ENCODE results near the gene CLEC18C. TPM values are rescaled to one million over a fixed set of nuclear protein-coding genes. Genes with fewer than 3 reads are reported as not detected.
"Not testable (repeated sequence)": the region's sequence is repeated elsewhere in the genome, so short reads cannot be mapped to it uniquely, and the experiment has no call there.

The CLEC18C gene
- total RNA-seq, 1 experiment from 2014 or later: not detected

- not testable (repeated sequence) for H3K4me3 ChIP-seq; H3K36me3 ChIP-seq; H3K9me3 ChIP-seq (replicated peaks); H3K27ac ChIP-seq; H3K27me3 ChIP-seq (replicated peaks)
- peak in 1 of 2 experiments; percentile 8 for DNase-seq (ENCODE audit: low read depth in 1 of 2, low spot score in 2 of 2)
- peaks cover 12% of the 10 kb centered on the region for H3K4me1 ChIP-seq (replicated peaks)
Observed at GRCh38 chr16:70166688-70167087, 6.9 kb upstream of the CLEC18C start.

- not testable (repeated sequence) for H3K9me3 ChIP-seq (replicated peaks); H3K4me3 ChIP-seq; H3K27me3 ChIP-seq (replicated peaks); H3K4me1 ChIP-seq (replicated peaks); H3K36me3 ChIP-seq; H3K27ac ChIP-seq; DNase-seq (ENCODE audit: low read depth in 1 of 2, low spot score in 2 of 2)
Observed at GRCh38 chr16:70173916-70174315, 329 bp downstream of the CLEC18C start.

- not testable (repeated sequence) for H3K4me1 ChIP-seq (replicated peaks); DNase-seq (ENCODE audit: low read depth in 1 of 2, low spot score in 2 of 2); H3K4me3 ChIP-seq; H3K9me3 ChIP-seq (replicated peaks); H3K27ac ChIP-seq; H3K27me3 ChIP-seq (replicated peaks); H3K36me3 ChIP-seq
Observed at GRCh38 chr16:70174387-70174932, 873 bp downstream of the CLEC18C start.

GRCh38 chr16:70187858-70188607, 14.4 kb downstream of the CLEC18C start:
- DNase-seq (ENCODE audit: low read depth in 1 of 2, low spot score in 2 of 2); H3K9me3 ChIP-seq (replicated peaks); H3K27me3 ChIP-seq (replicated peaks); H3K36me3 ChIP-seq; H3K4me1 ChIP-seq (replicated peaks); H3K27ac ChIP-seq; H3K4me3 ChIP-seq: not testable (repeated sequence)

GRCh38 chr16:70188608-70188915, 15.0 kb downstream of the CLEC18C start:
- DNase-seq (ENCODE audit: low read depth in 1 of 2, low spot score in 2 of 2); H3K36me3 ChIP-seq; H3K9me3 ChIP-seq (replicated peaks); H3K4me3 ChIP-seq; H3K27ac ChIP-seq; H3K27me3 ChIP-seq (replicated peaks); H3K4me1 ChIP-seq (replicated peaks): not testable (repeated sequence)

GRCh38 chr16:70190574-70190973, 17.0 kb downstream of the CLEC18C start:
- H3K27me3 ChIP-seq (replicated peaks); H3K9me3 ChIP-seq (replicated peaks); DNase-seq (ENCODE audit: low read depth in 1 of 2, low spot score in 2 of 2); H3K4me3 ChIP-seq; H3K36me3 ChIP-seq; H3K4me1 ChIP-seq (replicated peaks); H3K27ac ChIP-seq: not testable (repeated sequence)

GRCh38 chr16:70196683-70197300, 23.2 kb downstream of the CLEC18C start:
- H3K4me1 ChIP-seq (replicated peaks); H3K27ac ChIP-seq; DNase-seq (ENCODE audit: low read depth in 1 of 2, low spot score in 2 of 2); H3K27me3 ChIP-seq (replicated peaks); H3K9me3 ChIP-seq (replicated peaks); H3K4me3 ChIP-seq; H3K36me3 ChIP-seq: not testable (repeated sequence)

- not testable (repeated sequence) for H3K9me3 ChIP-seq (replicated peaks); H3K27ac ChIP-seq; H3K4me3 ChIP-seq
Observed at GRCh38 chr16:70197611-70198010, 24.0 kb downstream of the CLEC18C start.

GRCh38 chr16:70198230-70198629, 24.6 kb downstream of the CLEC18C start:
- H3K4me1 ChIP-seq (replicated peaks); H3K4me3 ChIP-seq; H3K36me3 ChIP-seq; DNase-seq (ENCODE audit: low read depth in 1 of 2, low spot score in 2 of 2); H3K9me3 ChIP-seq (replicated peaks); H3K27me3 ChIP-seq (replicated peaks); H3K27ac ChIP-seq: not testable (repeated sequence)

More at GRCh38 chr16:70197611-70198010, 24.0 kb downstream of the CLEC18C start:
- H3K27me3 ChIP-seq (replicated peaks); H3K36me3 ChIP-seq; H3K4me1 ChIP-seq (replicated peaks); DNase-seq (ENCODE audit: low read depth in 1 of 2, low spot score in 2 of 2): not testable (repeated sequence)

- H3K4me1 ChIP-seq (replicated peaks); DNase-seq (ENCODE audit: low read depth in 1 of 2, low spot score in 2 of 2); H3K27me3 ChIP-seq (replicated peaks); H3K36me3 ChIP-seq; H3K27ac ChIP-seq; H3K9me3 ChIP-seq (replicated peaks); H3K4me3 ChIP-seq: not testable (repeated sequence)
Observed at GRCh38 chr16:70198666-70199065, 25.1 kb downstream of the CLEC18C start.

- not testable (repeated sequence) for H3K4me3 ChIP-seq; H3K9me3 ChIP-seq (replicated peaks); DNase-seq (ENCODE audit: low read depth in 1 of 2, low spot score in 2 of 2); H3K27ac ChIP-seq; H3K36me3 ChIP-seq; H3K27me3 ChIP-seq (replicated peaks); H3K4me1 ChIP-seq (replicated peaks)
Observed at GRCh38 chr16:70199170-70199569, 25.6 kb downstream of the CLEC18C start.

GRCh38 chr16:70200063-70200462, 26.5 kb downstream of the CLEC18C start:
- not testable (repeated sequence) for H3K4me3 ChIP-seq; H3K27ac ChIP-seq; H3K4me1 ChIP-seq (replicated peaks); H3K9me3 ChIP-seq (replicated peaks); H3K36me3 ChIP-seq; DNase-seq (ENCODE audit: low read depth in 1 of 2, low spot score in 2 of 2); H3K27me3 ChIP-seq (replicated peaks)

- H3K4me3 ChIP-seq; H3K4me1 ChIP-seq (replicated peaks); H3K9me3 ChIP-seq (replicated peaks); H3K36me3 ChIP-seq; DNase-seq (ENCODE audit: low read depth in 1 of 2, low spot score in 2 of 2); H3K27me3 ChIP-seq (replicated peaks); H3K27ac ChIP-seq: not testable (repeated sequence)
Observed at GRCh38 chr16:70203508-70203907, 29.9 kb downstream of the CLEC18C start.

- not testable (repeated sequence) for H3K27me3 ChIP-seq (replicated peaks); DNase-seq (ENCODE audit: low read depth in 1 of 2, low spot score in 2 of 2)
Observed at GRCh38 chr16:70204010-70204409, 30.4 kb downstream of the CLEC18C start.

More at GRCh38 chr16:70204010-70204409, 30.4 kb downstream of the CLEC18C start:
- H3K4me3 ChIP-seq; H3K4me1 ChIP-seq (replicated peaks); H3K27ac ChIP-seq; H3K9me3 ChIP-seq (replicated peaks); H3K36me3 ChIP-seq: not testable (repeated sequence)
